Measurements from ENCODE around the gene TRIM71. TPM values are rescaled to one million over a fixed set of nuclear protein-coding genes. Genes with fewer than 3 reads are reported as not detected.

Gene TRIM71
- total and polyA plus RNA-seq, 2 of the 13 experiments (the other 11 are each of a cell fraction or from before 2014, with no cell fraction given): 21.7 to 76.9 TPM

DNA sequence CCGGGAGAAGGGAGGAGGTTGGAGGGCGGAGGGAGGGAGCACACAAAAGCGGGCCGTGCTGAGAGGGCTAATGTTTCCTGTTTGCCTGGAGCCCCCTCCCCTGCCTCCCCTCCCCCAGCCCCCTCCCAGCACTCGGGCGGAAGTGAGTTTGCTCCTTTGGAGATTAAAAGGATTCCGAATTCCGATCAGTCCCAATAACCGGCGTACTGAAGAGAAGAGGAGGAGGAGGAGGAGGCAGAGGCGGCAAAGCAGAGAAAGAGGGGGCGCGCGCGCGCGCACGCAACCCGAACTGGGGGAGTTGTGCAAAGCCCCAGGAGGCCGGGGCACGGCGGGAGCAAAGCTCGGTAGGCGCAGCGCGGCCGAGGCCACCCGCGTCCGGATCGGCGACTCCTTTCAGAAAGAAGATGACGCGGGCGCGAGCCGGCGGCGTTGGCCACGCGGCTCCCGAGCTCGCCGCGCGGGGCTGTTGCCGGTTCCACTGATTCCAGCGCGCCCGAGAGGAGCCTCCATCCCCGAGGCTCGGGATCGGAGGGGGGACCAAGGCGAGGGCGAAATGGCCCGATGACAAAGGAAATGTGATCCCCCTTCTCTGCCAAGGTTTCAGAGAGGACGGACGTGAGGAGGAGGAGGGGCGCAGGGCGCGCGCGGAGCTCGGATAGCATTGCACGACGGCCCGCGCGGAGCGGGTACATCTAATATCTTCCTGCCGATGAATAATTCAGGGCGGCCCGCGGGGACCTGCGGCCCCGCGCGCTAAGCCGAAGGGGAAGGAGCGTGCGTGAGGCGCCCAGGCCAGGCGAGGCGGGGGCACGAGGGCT is 1.1 kb upstream of the TRIM71 start (continued):
- TF ChIP-seq IRF1 (CRISPR knock-in tag; IDR thresholded peaks at IDR 0.05; ENCODE audit: low read depth) (no peak), KLF9 (CRISPR knock-in tag; IDR thresholded peaks at IDR 0.05; ENCODE audit: low read depth) (no peak), ZNF513 (CRISPR knock-in tag; conservative IDR thresholded peaks at IDR 0.05) (no peak), CHD2 (IDR thresholded peaks at IDR 0.05; ENCODE audit: low read depth, low read length) (no peak), ZNF318 (CRISPR knock-in tag; IDR thresholded peaks at IDR 0.05) (no peak), MATR3 (CRISPR knock-in tag; IDR thresholded peaks at IDR 0.05) (no peak), ZNF362 (CRISPR knock-in tag; IDR thresholded peaks at IDR 0.05; ENCODE audit: borderline replicate concordance) (no peak), ZNF644 (CRISPR knock-in tag; IDR thresholded peaks at IDR 0.05; ENCODE audit: low read depth) (no peak), MTF2 (CRISPR knock-in tag; IDR thresholded peaks at IDR 0.05; ENCODE audit: borderline replicate concordance) (no peak), ZFP36 (IDR thresholded peaks at IDR 0.05; ENCODE audit: borderline replicate concordance, low read depth, low read length, partially characterized antibody) (no peak), TSC22D2 (CRISPR knock-in tag; IDR thresholded peaks at IDR 0.05; ENCODE audit: borderline replicate concordance) (no peak)
- TF ChIP-seq, protein P1, sequence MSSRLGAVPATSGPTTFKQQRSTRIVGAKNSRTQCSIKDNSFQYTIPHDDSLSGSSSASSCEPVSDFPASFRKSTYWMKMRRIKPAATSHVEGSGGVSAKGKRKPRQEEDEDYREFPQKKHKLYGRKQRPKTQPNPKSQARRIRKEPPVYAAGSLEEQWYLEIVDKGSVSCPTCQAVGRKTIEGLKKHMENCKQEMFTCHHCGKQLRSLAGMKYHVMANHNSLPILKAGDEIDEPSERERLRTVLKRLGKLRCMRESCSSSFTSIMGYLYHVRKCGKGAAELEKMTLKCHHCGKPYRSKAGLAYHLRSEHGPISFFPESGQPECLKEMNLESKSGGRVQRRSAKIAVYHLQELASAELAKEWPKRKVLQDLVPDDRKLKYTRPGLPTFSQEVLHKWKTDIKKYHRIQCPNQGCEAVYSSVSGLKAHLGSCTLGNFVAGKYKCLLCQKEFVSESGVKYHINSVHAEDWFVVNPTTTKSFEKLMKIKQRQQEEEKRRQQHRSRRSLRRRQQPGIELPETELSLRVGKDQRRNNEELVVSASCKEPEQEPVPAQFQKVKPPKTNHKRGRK (CRISPR knock-in tag; IDR thresholded peaks at IDR 0.05): no peak

Measured in HepG2 (cell line).